A673 (cell line): ENCODE results near the gene LCP2. TPM values are rescaled to one million over a fixed set of nuclear protein-coding genes. Genes with fewer than 3 reads are reported as not detected.

Experiments used
- BruUV-seq: library from RNA; stranded (reverse); fragments of 400-500 nt; replicated peaks from 2 replicates; lab custom pipeline; 2021; lab: Mats Ljungman, UMichigan
- CTCF ChIA-PET: fragments of 300-600 bp; sonication (Branson Sonifier 250); formaldehyde crosslinking; loops from one replicate; lab custom pipeline; 2022; ENCODE audit warnings: antibody characterized with exemption; lab: Charles Lee
- POLR2A ChIA-PET: fragments of 300-600 bp; sonication (Branson Sonifier 250); formaldehyde crosslinking; loops from one replicate; lab custom pipeline; 2022; ENCODE audit warnings: antibody characterized with exemption; ENCODE audit not compliant: low non-redundant PET; lab: Charles Lee
- DNase-seq: peaks from one replicate; pipeline ENCODE4 v3.0.0-alpha.2; 2015; ENCODE audit warnings: low spot score
- H3K27ac ChIP-seq: fragments of 200-600 bp; sonication (generic); 2 replicates; pipeline ENCODE4 v1.5.1; 2016; ENCODE audit warnings: mixed run types, low read depth, mild to moderate bottlenecking, mixed read lengths, antibody characterized with exemption, low read length; ENCODE audit not compliant: poor library complexity, severe bottlenecking
- H3K27me3 ChIP-seq: fragments of 200-600 bp; sonication (generic); replicated peaks from 2 replicates; pipeline ENCODE4 v1.6.1; 2017; ENCODE audit warnings: mixed run types, low read depth, mild to moderate bottlenecking, mixed read lengths, antibody characterized with exemption, low read length; ENCODE audit not compliant: insufficient read depth, poor library complexity
- H3K36me3 ChIP-seq: fragments of 200-600 bp; sonication (generic); 2 replicates; pipeline ENCODE4 v1.6.1; 2016; ENCODE audit warnings: mixed run types, mild to moderate bottlenecking, mixed read lengths, antibody characterized with exemption, low read length; ENCODE audit not compliant: insufficient read depth, poor library complexity, severe bottlenecking
- H3K4me1 ChIP-seq: fragments of 200-600 bp; sonication (generic); 2 replicates; pipeline ENCODE4 v1.6.1; 2017; ENCODE audit warnings: mixed run types, mild to moderate bottlenecking, mixed read lengths, antibody characterized with exemption, low read length; ENCODE audit not compliant: insufficient read depth, poor library complexity, severe bottlenecking
- H3K4me3 ChIP-seq: fragments of 200-600 bp; sonication (generic); 2 replicates; pipeline ENCODE4 v1.5.1; 2016; ENCODE audit warnings: low read depth, mixed run types, mild to moderate bottlenecking, mixed read lengths, low read length; ENCODE audit not compliant: poor library complexity, severe bottlenecking
- H3K9me3 ChIP-seq: fragments of 200-600 bp; sonication (generic); 2 replicates; pipeline ENCODE4 v1.6.1; 2016; ENCODE audit warnings: mixed run types, low read depth, mild to moderate bottlenecking, mixed read lengths, antibody characterized with exemption, low read length; ENCODE audit not compliant: poor library complexity, severe bottlenecking
- CTCF ChIP-seq: fragments of 300-800, 200-600 bp; sonication (generic); conservative IDR thresholded peaks from 2 replicates; pipeline ENCODE4 v1.5.1; 2017; ENCODE audit warnings: low read depth, mild to moderate bottlenecking, antibody characterized with exemption, low read length, moderate library complexity, mixed read lengths
- EZH2 ChIP-seq: fragments of 200-600 bp; sonication (generic); IDR thresholded peaks from 2 replicates; pipeline ENCODE4 v1.6.1; 2017; ENCODE audit warnings: borderline replicate concordance, low read depth, mild to moderate bottlenecking, mixed read lengths, antibody characterized with exemption, low read length; ENCODE audit not compliant: poor library complexity, severe bottlenecking
- intact Hi-C: fragments of 100-400 bp; cut with micrococcal nuclease; formaldehyde crosslinking; loops from one replicate; pipeline ENCODE4 v1.10.0; 2022; ENCODE audit not compliant: unreplicated experiment
- total RNA-seq: library from RNA; stranded (reverse); gene quantifications from 2 replicates; pipeline ENCODE4 v1.2.3, GENCODE V29; 2021

The LCP2 gene
- total RNA-seq, 1 experiment from 2014 or later = not detected

- peak; percentile 46 for DNase-seq
- H3K27me3 ChIP-seq = no peaks in the 10 kb centered on the region
- TF ChIP-seq CTCF (no peak), EZH2 (no peak)
- no TSS peak for BruUV-seq
- H3K4me3 ChIP-seq = no peak overlapping the region
- ChIA-PET CTCF (no interaction called here), POLR2A (no interaction called here)
- H3K27ac ChIP-seq = no peak overlapping the region
- peaks cover 41% of the 10 kb centered on the region for H3K4me1 ChIP-seq
- intact Hi-C loops = no loop called here
- no peaks in the 10 kb centered on the region for H3K36me3 ChIP-seq
- H3K9me3 ChIP-seq = no peaks in the 10 kb centered on the region
Observed at GRCh38 chr5:170337045-170337733, 39.6 kb upstream of the LCP2 start.

- H3K4me3 ChIP-seq = no peak overlapping the region
- peaks cover 52% of the 10 kb centered on the region for H3K4me1 ChIP-seq
- BruUV-seq = no TSS peak
- no peak overlapping the region for H3K27ac ChIP-seq
- no peaks in the 10 kb centered on the region for H3K27me3 ChIP-seq
- no peak for TF ChIP-seq EZH2
- TF ChIP-seq CTCF = no peak
- POLR2A ChIA-PET = no interaction called here
- DNase-seq = no peak
- H3K36me3 ChIP-seq = no peaks in the 10 kb centered on the region
- no peaks in the 10 kb centered on the region for H3K9me3 ChIP-seq
- intact Hi-C loops = no loop called here
- CTCF ChIA-PET = no interaction called here
Observed at GRCh38 chr5:170336065-170336464, 38.5 kb upstream of the LCP2 start.

- Histone ChIP-seq H3K27me3 (no peaks in the 10 kb centered on the region), H3K4me1 (peaks cover 59% of the 10 kb centered on the region), H3K27ac (peak overlapping the region; percentile 38), H3K36me3 (no peaks in the 10 kb centered on the region), H3K9me3 (no peaks in the 10 kb centered on the region), H3K4me3 (no peak overlapping the region)
- DNase-seq = no peak
- intact Hi-C loops = no loop called here
- CTCF ChIA-PET = no interaction called here
- TF ChIP-seq CTCF (no peak), EZH2 (no peak)
- POLR2A ChIA-PET = no interaction called here
- BruUV-seq = no TSS peak
Observed at GRCh38 chr5:170334626-170335025, 37.0 kb upstream of the LCP2 start.
